Stimulated activated memory B cell treated with anti-CD40 and anti-IgM and Interleukin-4, amounts not matched to agents 10 μg/mL and 1 μg/mL and 100 μg/mL, for 72 hours (primary cell): ENCODE measurements around the gene KCNJ2.

Source experiments
- ATAC-seq: fragments of 150-1000 bp; cut with Tn5 transposase; 2 replicates; pipeline ENCODE4 v1.10.0; 2021
- H3K27ac Mint-ChIP-seq: one replicate; pipeline ENCODE4 v1.8.0; 2022; ENCODE audit warnings: mild to moderate bottlenecking, mixed read lengths
- H3K27me3 Mint-ChIP-seq: one replicate; pipeline ENCODE4 v1.8.0; 2022; ENCODE audit warnings: mixed read lengths
- H3K36me3 Mint-ChIP-seq: one replicate; pipeline ENCODE4 v1.8.0; 2022; ENCODE audit warnings: mixed read lengths
- H3K4me1 Mint-ChIP-seq: one replicate; pipeline ENCODE4 v1.8.0; 2022; ENCODE audit warnings: mixed read lengths
- H3K4me3 Mint-ChIP-seq: one replicate; pipeline ENCODE4 v1.8.0; 2022; ENCODE audit warnings: mild to moderate bottlenecking, moderate library complexity, mixed read lengths
- H3K9me3 Mint-ChIP-seq: one replicate; pipeline ENCODE4 v1.8.0; 2022; ENCODE audit warnings: mixed read lengths

The KCNJ2 gene

GRCh38 chr17:70207184-70207583 lies 37.9 kb downstream of the KCNJ2 start:
- no peak overlapping the region for H3K27ac Mint-ChIP-seq
- no peak overlapping the region for H3K4me3 Mint-ChIP-seq
- no peaks in the 10 kb centered on the region for H3K9me3 Mint-ChIP-seq
- ATAC-seq = no peak
- no peaks in the 10 kb centered on the region for H3K27me3 Mint-ChIP-seq
- H3K36me3 Mint-ChIP-seq = no peaks in the 10 kb centered on the region
- H3K4me1 Mint-ChIP-seq = no peaks in the 10 kb centered on the region

GRCh38 chr17:70208080-70208794 lies 38.9 kb downstream of the KCNJ2 start:
- no peaks in the 10 kb centered on the region for H3K9me3 Mint-ChIP-seq
- no peaks in the 10 kb centered on the region for H3K36me3 Mint-ChIP-seq
- H3K27ac Mint-ChIP-seq = no peak overlapping the region
- no peaks in the 10 kb centered on the region for H3K4me1 Mint-ChIP-seq
- H3K4me3 Mint-ChIP-seq = no peak overlapping the region
- no peak for ATAC-seq
- no peaks in the 10 kb centered on the region for H3K27me3 Mint-ChIP-seq

GRCh38 chr17:70208825-70209555 lies 39.7 kb downstream of the KCNJ2 start:
- Mint-ChIP-seq H3K36me3 (no peaks in the 10 kb centered on the region), H3K27ac (no peak overlapping the region), H3K9me3 (no peaks in the 10 kb centered on the region), H3K4me1 (no peaks in the 10 kb centered on the region), H3K27me3 (no peaks in the 10 kb centered on the region), H3K4me3 (no peak overlapping the region)
- no peak for ATAC-seq

GRCh38 chr17:70215656-70216055 lies 46.3 kb downstream of the KCNJ2 start:
- Mint-ChIP-seq H3K27ac (no peak overlapping the region), H3K9me3 (no peaks in the 10 kb centered on the region), H3K27me3 (no peaks in the 10 kb centered on the region), H3K36me3 (no peaks in the 10 kb centered on the region), H3K4me3 (no peak overlapping the region), H3K4me1 (no peaks in the 10 kb centered on the region)
- ATAC-seq = no peak

- H3K27me3 Mint-ChIP-seq = no peaks in the 10 kb centered on the region
- H3K4me1 Mint-ChIP-seq = no peaks in the 10 kb centered on the region
- no peaks in the 10 kb centered on the region for H3K36me3 Mint-ChIP-seq
- no peak overlapping the region for H3K4me3 Mint-ChIP-seq
- ATAC-seq = no peak
- no peaks in the 10 kb centered on the region for H3K9me3 Mint-ChIP-seq
- H3K27ac Mint-ChIP-seq = no peak overlapping the region
These were observed 48.2 kb downstream of the KCNJ2 start for GRCh38 chr17:70217571-70217970.

GRCh38 chr17:70225276-70225675 lies 55.9 kb downstream of the KCNJ2 start:
- Mint-ChIP-seq H3K4me3 (no peak overlapping the region), H3K9me3 (peaks cover 4% of the 10 kb centered on the region), H3K27ac (no peak overlapping the region), H3K27me3 (no peaks in the 10 kb centered on the region), H3K36me3 (no peaks in the 10 kb centered on the region), H3K4me1 (no peaks in the 10 kb centered on the region)
- no peak for ATAC-seq
